Smooth muscle cell (in vitro differentiated cells): ENCODE data around the gene ALG13. TPM values are rescaled to one million over a fixed set of nuclear protein-coding genes. Genes with fewer than 3 reads are reported as not detected.

Experiments
- DNase-seq: peaks from one replicate; lab custom pipeline; 2025; ENCODE audit not compliant: unreplicated experiment; lab: John Stamatoyannopoulos, UW
- H2AFZ ChIP-seq: fragments of 200-600 bp; sonication (generic); 2 replicates; pipeline ENCODE4 v1.6.0; 2016; ENCODE audit warnings: antibody characterized with exemption, low read depth, mild to moderate bottlenecking
- H3F3A ChIP-seq: fragments of 200-600 bp; sonication (generic); 2 replicates; pipeline ENCODE4 v1.6.0; 2017; ENCODE audit warnings: antibody characterized with exemption, low read depth
- H3K27ac ChIP-seq: fragments of 200-600 bp; sonication (generic); 2 replicates; pipeline ENCODE4 v1.5.1; 2016; ENCODE audit warnings: low read depth, mild to moderate bottlenecking
- H3K27me3 ChIP-seq: fragments of 200-600 bp; sonication (generic); 2 replicates; pipeline ENCODE4 v1.6.1; 2016; ENCODE audit warnings: low read depth, mild to moderate bottlenecking
- H3K36me3 ChIP-seq: fragments of 200-600 bp; sonication (generic); 2 replicates; pipeline ENCODE4 v1.5.1; 2016; ENCODE audit warnings: low read depth
- H3K4me1 ChIP-seq: fragments of 200-600 bp; sonication (generic); 2 replicates; pipeline ENCODE4 v1.5.1; 2016; ENCODE audit warnings: low read depth
- H3K4me2 ChIP-seq: fragments of 200-600 bp; sonication (generic); 2 replicates; pipeline ENCODE4 v1.6.0; 2016; ENCODE audit warnings: mild to moderate bottlenecking
- H3K4me3 ChIP-seq: fragments of 200-600 bp; sonication (generic); 2 replicates; pipeline ENCODE4 v1.5.1; 2016; ENCODE audit warnings: mild to moderate bottlenecking
- H3K79me2 ChIP-seq: fragments of 200-600 bp; sonication (generic); 2 replicates; pipeline ENCODE4 v1.6.0; 2016; ENCODE audit warnings: low read depth, mild to moderate bottlenecking
- H3K9ac ChIP-seq: fragments of 200-600 bp; sonication (generic); 2 replicates; pipeline ENCODE4 v1.6.0; 2016; ENCODE audit warnings: low read depth
- H3K9me3 ChIP-seq: fragments of 200-600 bp; sonication (generic); replicated peaks from 2 replicates; pipeline ENCODE4 v1.5.1; 2016; ENCODE audit warnings: low read depth
- H4K20me1 ChIP-seq: fragments of 200-600 bp; sonication (generic); 2 replicates; pipeline ENCODE4 v1.6.0; 2016; ENCODE audit warnings: low read depth
- WGBS: methylation state at CpG from one replicate; pipeline ENCODE4 v1.1.7; 2016; ENCODE audit warnings: low lambda C conversion rate; 5-methylcytosine and 5-hydroxymethylcytosine counted together
- polyA plus RNA-seq: library from polyadenylated mRNA; unstranded; fragments of >200 nt; fragmentation: Nextera tagmentation; extraction: Ambion mirVana; gene quantifications from 2 replicates; pipeline ENCODE4 v1.2.1, GENCODE V29; 2016
- total RNA-seq: library from RNA; depleted of rRNA; stranded (reverse); fragments of >200 nt; gene quantifications from 2 replicates; pipeline ENCODE4 v1.2.3, GENCODE V29; 2014
- TF ChIP-seq, protein P1 (sequence below): fragments of 200-600 bp; sonication (generic); IDR thresholded peaks from 2 replicates; pipeline ENCODE4 v1.5.1; 2017; ENCODE audit warnings: borderline replicate concordance, mild to moderate bottlenecking, antibody characterized with exemption; ENCODE audit not compliant: insufficient read depth, poor library complexity, severe bottlenecking

Gene ALG13
- total and polyA plus RNA-seq, 2 experiments from 2014 or later = 47.2 to 141 TPM

- 98% methylated on average over 2 of the region's 2 CpGs for WGBS
- TF ChIP-seq, protein P1, sequence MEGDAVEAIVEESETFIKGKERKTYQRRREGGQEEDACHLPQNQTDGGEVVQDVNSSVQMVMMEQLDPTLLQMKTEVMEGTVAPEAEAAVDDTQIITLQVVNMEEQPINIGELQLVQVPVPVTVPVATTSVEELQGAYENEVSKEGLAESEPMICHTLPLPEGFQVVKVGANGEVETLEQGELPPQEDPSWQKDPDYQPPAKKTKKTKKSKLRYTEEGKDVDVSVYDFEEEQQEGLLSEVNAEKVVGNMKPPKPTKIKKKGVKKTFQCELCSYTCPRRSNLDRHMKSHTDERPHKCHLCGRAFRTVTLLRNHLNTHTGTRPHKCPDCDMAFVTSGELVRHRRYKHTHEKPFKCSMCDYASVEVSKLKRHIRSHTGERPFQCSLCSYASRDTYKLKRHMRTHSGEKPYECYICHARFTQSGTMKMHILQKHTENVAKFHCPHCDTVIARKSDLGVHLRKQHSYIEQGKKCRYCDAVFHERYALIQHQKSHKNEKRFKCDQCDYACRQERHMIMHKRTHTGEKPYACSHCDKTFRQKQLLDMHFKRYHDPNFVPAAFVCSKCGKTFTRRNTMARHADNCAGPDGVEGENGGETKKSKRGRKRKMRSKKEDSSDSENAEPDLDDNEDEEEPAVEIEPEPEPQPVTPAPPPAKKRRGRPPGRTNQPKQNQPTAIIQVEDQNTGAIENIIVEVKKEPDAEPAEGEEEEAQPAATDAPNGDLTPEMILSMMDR = no peak
- no peak for DNase-seq
Measured at GRCh38 chrX:111742018-111742417, 61.0 kb downstream of the ALG13 start.

GRCh38 chrX:111743316-111743715, 62.3 kb downstream of the ALG13 start:
- Histone ChIP-seq H3K4me3 (no peak overlapping the region), H3K79me2 (no peaks in the 10 kb centered on the region), H3K27ac (no peak overlapping the region), H3K4me2 (no peak overlapping the region), H3F3A (no peaks in the 10 kb centered on the region), H3K9ac (no peak overlapping the region), H2AFZ (no peak overlapping the region), H3K36me3 (peaks cover 54% of the 10 kb centered on the region), H3K27me3 (no peaks in the 10 kb centered on the region), H3K4me1 (no peaks in the 10 kb centered on the region), H3K9me3 (no peaks in the 10 kb centered on the region), H4K20me1 (peaks cover under 1% of the 10 kb centered on the region)
- DNase-seq = no peak
- TF ChIP-seq, protein P1 = no peak
- WGBS = 90% methylated on average over 2 of the region's 2 CpGs

More at GRCh38 chrX:111742018-111742417, 61.0 kb downstream of the ALG13 start:
- Histone ChIP-seq H2AFZ (no peak overlapping the region), H3K27ac (no peak overlapping the region), H4K20me1 (no peaks in the 10 kb centered on the region), H3F3A (no peaks in the 10 kb centered on the region), H3K9me3 (no peaks in the 10 kb centered on the region), H3K9ac (no peak overlapping the region), H3K27me3 (no peaks in the 10 kb centered on the region), H3K4me2 (no peak overlapping the region), H3K36me3 (peaks cover 62% of the 10 kb centered on the region), H3K4me3 (no peak overlapping the region), H3K4me1 (no peaks in the 10 kb centered on the region), H3K79me2 (no peaks in the 10 kb centered on the region)

DNA sequence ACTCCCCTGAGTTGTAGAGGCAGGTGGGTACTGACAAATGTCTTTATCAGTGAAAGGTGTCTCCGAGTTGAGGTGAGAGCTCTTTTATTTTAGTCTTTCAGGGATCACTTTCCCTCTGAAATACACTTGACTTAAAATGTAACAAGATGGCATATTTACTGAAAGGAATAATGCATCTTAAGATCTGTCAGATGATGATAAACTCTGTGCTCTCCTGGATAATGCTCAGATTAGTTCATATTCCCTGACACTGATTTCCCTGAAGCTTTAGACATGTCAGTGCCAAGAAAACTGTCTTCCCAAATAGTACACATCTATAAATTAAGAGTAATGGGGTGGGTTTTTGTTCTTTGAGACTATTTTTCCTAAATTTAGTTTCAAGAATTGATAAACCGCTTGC, 75.5 kb downstream of the ALG13 start:
- H4K20me1 ChIP-seq = no peaks in the 10 kb centered on the region

GRCh38 chrX:111759686-111760085, 78.7 kb downstream of the ALG13 start:
- no peak overlapping the region for H2AFZ ChIP-seq
- no peak overlapping the region for H3K4me2 ChIP-seq
- H3F3A ChIP-seq = no peaks in the 10 kb centered on the region
- 96% methylated on average over 2 of the region's 2 CpGs for WGBS
- no peaks in the 10 kb centered on the region for H3K27me3 ChIP-seq
- H3K27ac ChIP-seq = no peak overlapping the region
- H3K9ac ChIP-seq = no peak overlapping the region
- H3K4me1 ChIP-seq = no peaks in the 10 kb centered on the region
- H3K4me3 ChIP-seq = no peak overlapping the region
- peaks cover 10% of the 10 kb centered on the region for H3K36me3 ChIP-seq
- no peaks in the 10 kb centered on the region for H3K9me3 ChIP-seq
- no peaks in the 10 kb centered on the region for H4K20me1 ChIP-seq
- H3K79me2 ChIP-seq = no peaks in the 10 kb centered on the region
- TF ChIP-seq, protein P1 = no peak
- DNase-seq = no peak

More for the DNA sequence above, 75.5 kb downstream of the ALG13 start:
- Histone ChIP-seq H3F3A (no peaks in the 10 kb centered on the region), H3K27ac (no peak overlapping the region), H3K36me3 (peaks cover 36% of the 10 kb centered on the region), H3K9me3 (peaks cover 9% of the 10 kb centered on the region), H3K79me2 (no peaks in the 10 kb centered on the region), H3K4me3 (no peak overlapping the region), H3K4me1 (no peaks in the 10 kb centered on the region), H2AFZ (no peak overlapping the region), H3K9ac (no peak overlapping the region), H3K4me2 (no peak overlapping the region), H3K27me3 (no peaks in the 10 kb centered on the region)
- no peak for DNase-seq
- TF ChIP-seq, protein P1 = no peak
- WGBS = 98% methylated on average over 2 of the region's 2 CpGs
